ENCODE data around the gene ERMN. TPM values are rescaled to one million over a fixed set of nuclear protein-coding genes. Genes with fewer than 3 reads are reported as not detected.

Gene ERMN
- total and polyA plus RNA-seq, 2 of the 13 experiments (the other 11 are each of a cell fraction or from before 2014, with no cell fraction given) = not detected

GRCh38 chr2:157324331-157324843 lies 1.2 kb downstream of the ERMN start:
- no peak for TF ChIP-seq ZZZ3 (CRISPR knock-in tag; IDR thresholded peaks at IDR 0.05; ENCODE audit: borderline replicate concordance)
- no peak overlapping the region for H3K27ac ChIP-seq (ENCODE audit: extremely low read length, insufficient read depth, low read length)
- no peak for ATAC-seq
- no peaks in the 10 kb centered on the region for H4K20me1 ChIP-seq (ENCODE audit: insufficient read depth, low read length)
- no TSS peak for BruUV-seq (replicated peaks)
- in situ Hi-C loops (cut with HindIII; ENCODE audit: extremely low pct_ligation_motif_present, low pct_unique_long_range_greater_than_20kb) (no loop called here), intact Hi-C loops (cut with micrococcal nuclease; ENCODE audit: unreplicated experiment) (no loop called here)
- H3K27me3 ChIP-seq (ENCODE audit: control insufficient read depth in 1 of 2, insufficient read depth in 2 of 2, low read length in 2 of 2) = no peaks in the 10 kb centered on the region
- no peaks in the 10 kb centered on the region for H3K36me3 ChIP-seq (replicated peaks in 1 of 2; ENCODE audit: control insufficient read depth in 1 of 2, insufficient read depth in 2 of 2, low read length in 2 of 2)
- POLR2A ChIA-PET = no interaction called here
- CTCF ChIA-PET (ENCODE audit: low intra/inter-chr PET ratio, low total read pairs) = no interaction called here
- H2AFZ ChIP-seq (ENCODE audit: low read length) = no peak overlapping the region
- H3K9me3 ChIP-seq (ENCODE audit: low read length) = no peaks in the 10 kb centered on the region
- FAIRE-seq = no peak
- WGBS (ENCODE audit: low lambda C conversion rate) = 2% methylated on average over 2 of the region's 2 CpGs
- H3K4me2 ChIP-seq (ENCODE audit: low read depth, low read length) = no peak overlapping the region
- no peaks in the 10 kb centered on the region for H3K79me2 ChIP-seq (ENCODE audit: insufficient read depth, low read length)
- no peak overlapping the region for H3K4me3 ChIP-seq (replicated peaks in 1 of 3; ENCODE audit: insufficient read depth in 1 of 3, low read depth in 2 of 3, low read length in 3 of 3)
- H3K4me1 ChIP-seq (ENCODE audit: insufficient read depth, low read length) = no peaks in the 10 kb centered on the region
- DNase-seq (ENCODE audit: low spot score) = no peak
- no peak overlapping the region for H3K9ac ChIP-seq (ENCODE audit: insufficient read depth, low read depth, low read length)

DNA sequence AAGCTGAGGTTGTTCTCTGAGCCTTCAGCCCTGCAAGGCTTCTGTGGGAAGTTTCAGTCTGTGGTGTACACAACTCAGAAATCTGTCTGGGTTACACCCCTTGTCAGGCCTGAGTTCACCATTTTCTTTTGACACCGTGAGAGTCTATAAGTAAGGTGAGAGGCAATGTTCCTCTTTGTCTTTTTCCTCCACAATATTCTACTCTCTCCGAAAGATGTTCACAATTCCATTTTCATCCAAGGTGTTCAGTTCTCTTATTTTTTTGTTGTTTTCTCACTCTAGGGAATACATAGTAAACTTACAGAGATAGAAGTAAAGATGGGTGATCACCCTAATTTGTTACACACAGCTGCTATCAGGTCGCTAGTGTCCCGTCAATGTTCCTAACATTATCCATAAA lies 3.2 kb downstream of the ERMN start:
- no peak overlapping the region for H3K27ac ChIP-seq (ENCODE audit: extremely low read length, insufficient read depth, low read length)
- in situ Hi-C loops (cut with HindIII; ENCODE audit: extremely low pct_ligation_motif_present, low pct_unique_long_range_greater_than_20kb) (no loop called here), intact Hi-C loops (cut with micrococcal nuclease; ENCODE audit: unreplicated experiment) (no loop called here)
- ATAC-seq (no peak), DNase-seq (ENCODE audit: low spot score) (no peak), FAIRE-seq (no peak)
- no peaks in the 10 kb centered on the region for H3K27me3 ChIP-seq (ENCODE audit: control insufficient read depth in 1 of 2, insufficient read depth in 2 of 2, low read length in 2 of 2)
- no peak overlapping the region for H2AFZ ChIP-seq (ENCODE audit: low read length)
- H4K20me1 ChIP-seq (ENCODE audit: insufficient read depth, low read length) = no peaks in the 10 kb centered on the region
- ChIA-PET POLR2A (no interaction called here), CTCF (ENCODE audit: low intra/inter-chr PET ratio, low total read pairs) (no interaction called here)
- no peaks in the 10 kb centered on the region for H3K79me2 ChIP-seq (ENCODE audit: insufficient read depth, low read length)
- no peak overlapping the region for H3K9ac ChIP-seq (ENCODE audit: insufficient read depth, low read depth, low read length)
- BruUV-seq (replicated peaks) = no TSS peak
- TF ChIP-seq, protein P1, sequence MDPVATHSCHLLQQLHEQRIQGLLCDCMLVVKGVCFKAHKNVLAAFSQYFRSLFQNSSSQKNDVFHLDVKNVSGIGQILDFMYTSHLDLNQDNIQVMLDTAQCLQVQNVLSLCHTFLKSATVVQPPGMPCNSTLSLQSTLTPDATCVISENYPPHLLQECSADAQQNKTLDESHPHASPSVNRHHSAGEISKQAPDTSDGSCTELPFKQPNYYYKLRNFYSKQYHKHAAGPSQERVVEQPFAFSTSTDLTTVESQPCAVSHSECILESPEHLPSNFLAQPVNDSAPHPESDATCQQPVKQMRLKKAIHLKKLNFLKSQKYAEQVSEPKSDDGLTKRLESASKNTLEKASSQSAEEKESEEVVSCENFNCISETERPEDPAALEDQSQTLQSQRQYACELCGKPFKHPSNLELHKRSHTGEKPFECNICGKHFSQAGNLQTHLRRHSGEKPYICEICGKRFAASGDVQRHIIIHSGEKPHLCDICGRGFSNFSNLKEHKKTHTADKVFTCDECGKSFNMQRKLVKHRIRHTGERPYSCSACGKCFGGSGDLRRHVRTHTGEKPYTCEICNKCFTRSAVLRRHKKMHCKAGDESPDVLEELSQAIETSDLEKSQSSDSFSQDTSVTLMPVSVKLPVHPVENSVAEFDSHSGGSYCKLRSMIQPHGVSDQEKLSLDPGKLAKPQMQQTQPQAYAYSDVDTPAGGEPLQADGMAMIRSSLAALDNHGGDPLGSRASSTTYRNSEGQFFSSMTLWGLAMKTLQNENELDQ (CRISPR knock-in tag; IDR thresholded peaks at IDR 0.05; ENCODE audit: borderline replicate concordance) = no peak
- TF ChIP-seq, protein P2, sequence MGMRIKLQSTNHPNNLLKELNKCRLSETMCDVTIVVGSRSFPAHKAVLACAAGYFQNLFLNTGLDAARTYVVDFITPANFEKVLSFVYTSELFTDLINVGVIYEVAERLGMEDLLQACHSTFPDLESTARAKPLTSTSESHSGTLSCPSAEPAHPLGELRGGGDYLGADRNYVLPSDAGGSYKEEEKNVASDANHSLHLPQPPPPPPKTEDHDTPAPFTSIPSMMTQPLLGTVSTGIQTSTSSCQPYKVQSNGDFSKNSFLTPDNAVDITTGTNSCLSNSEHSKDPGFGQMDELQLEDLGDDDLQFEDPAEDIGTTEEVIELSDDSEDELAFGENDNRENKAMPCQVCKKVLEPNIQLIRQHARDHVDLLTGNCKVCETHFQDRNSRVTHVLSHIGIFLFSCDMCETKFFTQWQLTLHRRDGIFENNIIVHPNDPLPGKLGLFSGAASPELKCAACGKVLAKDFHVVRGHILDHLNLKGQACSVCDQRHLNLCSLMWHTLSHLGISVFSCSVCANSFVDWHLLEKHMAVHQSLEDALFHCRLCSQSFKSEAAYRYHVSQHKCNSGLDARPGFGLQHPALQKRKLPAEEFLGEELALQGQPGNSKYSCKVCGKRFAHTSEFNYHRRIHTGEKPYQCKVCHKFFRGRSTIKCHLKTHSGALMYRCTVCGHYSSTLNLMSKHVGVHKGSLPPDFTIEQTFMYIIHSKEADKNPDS (CRISPR knock-in tag; IDR thresholded peaks at IDR 0.05) = no peak
- 12% methylated on average over 4 of the region's 4 CpGs for WGBS (ENCODE audit: low lambda C conversion rate)
- H3K4me3 ChIP-seq (replicated peaks in 1 of 3; ENCODE audit: insufficient read depth in 1 of 3, low read depth in 2 of 3, low read length in 3 of 3) = no peak overlapping the region
- H3K4me2 ChIP-seq (ENCODE audit: low read depth, low read length) = no peak overlapping the region
- H3K4me1 ChIP-seq (ENCODE audit: insufficient read depth, low read length) = no peaks in the 10 kb centered on the region
- no peaks in the 10 kb centered on the region for H3K36me3 ChIP-seq (replicated peaks in 1 of 2; ENCODE audit: control insufficient read depth in 1 of 2, insufficient read depth in 2 of 2, low read length in 2 of 2)
- no peaks in the 10 kb centered on the region for H3K9me3 ChIP-seq (ENCODE audit: low read length)
